Stimulated activated CD4-positive, alpha-beta T cell treated with anti-CD3 and anti-CD28 coated beads, Interleukin-15, amount 100 ng/mL, for 48 hours (primary cell): Measurements from ENCODE around the gene FPR1.
A peak's percentile ranks its signal among the peaks of the same experiment; 100 is the strongest.

ENCODE experiments used
- DNase-seq, 2 donors: peaks; one replicate each; pipeline ENCODE4 v3.0.0-alpha.2; 2020; ENCODE audit warnings: low read depth in 2 of 2

FPR1 gene

GRCh38 chr19:51704626-51705025 lies 47.1 kb downstream of the FPR1 start:
- DNase-seq = no peak

GRCh38 chr19:51703575-51704515 lies 47.8 kb downstream of the FPR1 start:
- DNase-seq = peak; percentile 89 to 95

GRCh38 chr19:51702825-51703574 lies 48.7 kb downstream of the FPR1 start:
- no peak for DNase-seq

DNA sequence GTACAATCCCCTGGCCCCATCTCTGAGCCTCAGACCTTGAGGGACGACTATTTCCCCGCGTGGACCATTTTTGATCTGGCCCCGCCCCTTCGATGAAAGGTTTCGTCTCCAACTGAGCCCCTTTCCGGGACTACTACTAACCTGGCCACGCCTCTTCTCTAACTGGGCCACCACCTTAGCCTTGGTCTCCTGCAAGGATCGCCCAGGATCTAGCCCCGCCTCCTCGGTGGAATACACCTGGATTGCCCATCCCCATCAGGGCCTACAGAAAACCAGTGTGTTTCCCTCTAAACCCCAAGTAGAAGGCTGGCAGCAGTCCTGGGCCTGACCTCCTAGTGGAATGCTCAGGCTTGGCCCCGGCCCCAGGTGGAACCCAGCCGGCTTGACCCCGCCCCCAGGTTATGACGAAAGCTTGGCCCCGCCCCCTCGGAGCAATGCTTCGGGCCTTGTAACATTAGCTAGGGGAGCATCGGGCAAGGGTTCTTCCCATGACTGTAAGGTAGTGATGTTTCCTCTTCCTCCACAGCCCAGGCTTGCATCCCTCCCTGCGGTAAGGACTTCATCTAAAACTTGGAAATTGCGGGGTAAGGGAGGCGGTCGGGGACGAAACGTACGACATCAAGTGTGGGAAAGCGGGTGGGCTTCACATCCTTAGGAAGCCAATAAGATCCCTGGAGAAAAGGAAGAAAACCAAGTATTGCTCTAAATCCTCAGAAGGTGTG lies 49.4 kb downstream of the FPR1 start:
- DNase-seq = peak in 1 of 2 donors; percentile 49

DNA sequence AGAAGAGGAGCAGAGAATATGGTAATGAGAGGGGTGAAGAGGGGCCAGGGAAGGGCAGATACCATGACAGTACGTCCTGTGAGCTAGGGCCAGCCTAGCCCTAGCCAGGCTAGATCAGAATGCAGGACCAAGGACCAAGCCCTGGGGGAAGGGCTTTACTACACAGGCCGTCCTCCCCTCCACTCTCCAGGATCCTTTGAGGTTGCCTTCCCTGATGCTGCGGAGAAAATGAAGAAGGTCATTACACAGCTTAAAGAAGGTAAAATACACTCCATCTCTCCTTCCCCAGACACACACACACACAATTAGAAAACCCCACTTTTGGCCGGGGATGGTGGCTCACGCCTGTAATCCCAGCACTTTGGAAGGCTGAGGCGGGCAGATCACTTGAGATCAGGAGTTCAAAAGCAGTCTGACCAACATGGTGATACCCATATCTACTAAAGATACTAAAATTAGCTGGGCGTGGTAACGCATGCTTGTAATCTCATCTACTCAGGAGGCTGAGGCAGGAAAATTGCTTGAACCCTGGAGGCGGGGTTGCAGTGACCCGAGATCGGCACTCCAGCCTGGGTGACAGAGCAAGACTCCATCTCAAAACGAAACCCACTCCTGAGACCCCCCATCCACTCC lies 50.1 kb downstream of the FPR1 start:
- DNase-seq = no peak

GRCh38 chr19:51699170-51699569 lies 52.5 kb downstream of the FPR1 start:
- DNase-seq = no peak

GRCh38 chr19:51698296-51698695 lies 53.4 kb downstream of the FPR1 start:
- DNase-seq = no peak

GRCh38 chr19:51697169-51697776 lies 54.4 kb downstream of the FPR1 start:
- DNase-seq = no peak

DNA sequence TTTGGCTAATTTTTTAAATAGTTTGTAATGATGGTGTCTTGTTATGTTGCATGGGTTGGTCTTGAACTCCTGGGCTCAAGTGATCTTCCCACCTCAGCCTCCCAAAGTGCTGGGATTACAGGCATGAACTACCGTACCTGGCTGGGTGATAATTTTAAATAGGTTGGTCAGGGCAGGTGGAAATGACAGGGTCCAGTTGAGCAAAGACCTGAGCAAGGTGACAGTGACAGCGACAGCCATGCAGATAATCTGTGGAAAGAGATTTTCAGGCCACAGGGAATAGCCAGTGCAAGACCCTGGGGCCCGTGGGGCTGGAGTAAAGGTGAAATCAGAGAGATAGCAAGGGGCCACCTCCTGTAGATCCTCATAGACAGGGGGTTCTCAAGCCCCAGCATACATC lies 55.1 kb downstream of the FPR1 start:
- no peak for DNase-seq
